ENCODE data around the gene HTR1E. TPM values are rescaled to one million over a fixed set of nuclear protein-coding genes. Genes with fewer than 3 reads are reported as not detected.
"Not testable (repeated sequence)": the region's sequence is repeated elsewhere in the genome, so short reads cannot be mapped to it uniquely, and the experiment has no call there.

HTR1E gene
- total and polyA plus RNA-seq, 2 of the 8 experiments (the other 6 are each of a cell fraction or from before 2014, with no cell fraction given): 0.09 TPM; not detected in 1

DNA sequence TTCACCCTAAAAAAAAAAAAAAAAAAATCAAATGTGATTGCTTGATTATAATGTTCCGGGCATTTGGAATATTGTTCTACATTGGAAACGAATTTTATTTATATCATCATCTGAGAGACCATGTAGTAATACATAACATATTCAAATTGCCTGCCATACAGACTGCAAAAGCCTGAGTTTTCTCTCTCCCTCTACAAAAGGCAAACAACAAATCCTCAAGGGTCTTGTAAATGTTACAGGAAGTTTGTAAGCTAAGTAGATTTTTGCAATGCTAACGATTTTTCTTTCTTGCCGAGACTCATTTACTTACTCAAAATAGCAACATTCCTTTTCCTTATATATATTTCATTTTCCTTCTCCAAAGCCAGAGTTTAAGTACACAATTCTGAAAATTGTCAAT is 49.0 kb upstream of the HTR1E start (continued):
- TF ChIP-seq KDM1A (IDR thresholded peaks at IDR 0.05; ENCODE audit: borderline replicate concordance, low read length) (no peak), KDM4A (IDR thresholded peaks at IDR 0.05; ENCODE audit: low read depth, low read length, severe bottlenecking) (no peak), RBBP5 (IDR thresholded peaks at IDR 0.05; ENCODE audit: borderline replicate concordance, low read depth, low read length) (no peak), POLR2A (IDR thresholded peaks at IDR 0.05; ENCODE audit: control extremely low read depth in 1 of 2, low read depth in 2 of 2, low read length in 2 of 2) (no peak), SIX5 (IDR thresholded peaks at IDR 0.05; ENCODE audit: low read depth, low read length) (no peak)
- TF ChIP-seq, protein P1, sequence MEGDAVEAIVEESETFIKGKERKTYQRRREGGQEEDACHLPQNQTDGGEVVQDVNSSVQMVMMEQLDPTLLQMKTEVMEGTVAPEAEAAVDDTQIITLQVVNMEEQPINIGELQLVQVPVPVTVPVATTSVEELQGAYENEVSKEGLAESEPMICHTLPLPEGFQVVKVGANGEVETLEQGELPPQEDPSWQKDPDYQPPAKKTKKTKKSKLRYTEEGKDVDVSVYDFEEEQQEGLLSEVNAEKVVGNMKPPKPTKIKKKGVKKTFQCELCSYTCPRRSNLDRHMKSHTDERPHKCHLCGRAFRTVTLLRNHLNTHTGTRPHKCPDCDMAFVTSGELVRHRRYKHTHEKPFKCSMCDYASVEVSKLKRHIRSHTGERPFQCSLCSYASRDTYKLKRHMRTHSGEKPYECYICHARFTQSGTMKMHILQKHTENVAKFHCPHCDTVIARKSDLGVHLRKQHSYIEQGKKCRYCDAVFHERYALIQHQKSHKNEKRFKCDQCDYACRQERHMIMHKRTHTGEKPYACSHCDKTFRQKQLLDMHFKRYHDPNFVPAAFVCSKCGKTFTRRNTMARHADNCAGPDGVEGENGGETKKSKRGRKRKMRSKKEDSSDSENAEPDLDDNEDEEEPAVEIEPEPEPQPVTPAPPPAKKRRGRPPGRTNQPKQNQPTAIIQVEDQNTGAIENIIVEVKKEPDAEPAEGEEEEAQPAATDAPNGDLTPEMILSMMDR (IDR thresholded peaks at IDR 0.05; ENCODE audit: control extremely low read depth in 1 of 3, insufficient read depth in 1 of 3, low read depth in 1 of 3, low read length in 3 of 3): no peak

DNA sequence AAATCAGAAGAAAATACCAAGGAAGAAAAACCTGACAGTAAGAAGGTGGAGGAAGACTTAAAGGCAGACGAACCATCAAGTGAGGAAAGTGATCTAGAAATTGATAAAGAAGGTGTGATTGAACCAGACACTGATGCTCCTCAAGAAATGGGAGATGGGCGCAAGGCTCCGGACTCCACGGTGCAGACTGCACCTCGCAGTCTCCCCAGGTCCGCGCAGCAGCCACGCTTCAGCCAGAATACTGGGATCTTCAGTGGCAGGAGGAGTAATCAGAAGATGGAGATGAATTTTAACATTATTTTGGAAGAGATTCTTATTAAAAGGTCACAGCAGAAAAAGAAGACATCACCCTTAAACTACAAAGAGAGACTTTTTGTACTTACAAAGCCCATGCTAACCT is 40.1 kb upstream of the HTR1E start:
- H3K23me2 ChIP-seq (ENCODE audit: low read depth, low read length): not testable (repeated sequence)

More for the DNA sequence above, 40.1 kb upstream of the HTR1E start:
- H3K4me2 ChIP-seq (ENCODE audit: insufficient read depth in 1 of 2, low read depth in 2 of 2, low read length in 2 of 2); H3K79me2 ChIP-seq (ENCODE audit: control insufficient read depth in 1 of 2, insufficient read depth in 2 of 2, low read length in 2 of 2); H4K8ac ChIP-seq (ENCODE audit: extremely low read depth, insufficient read depth, low read length); H2BK15ac ChIP-seq (ENCODE audit: low read length); H3K9ac ChIP-seq (replicated peaks in 1 of 4; ENCODE audit: extremely low read depth in 1 of 4, low read depth in 3 of 4, low read length in 3 of 4); H4K5ac ChIP-seq (ENCODE audit: insufficient read length, low read depth, low read length); H2AK5ac ChIP-seq (ENCODE audit: low read depth, low read length); H2AFZ ChIP-seq (ENCODE audit: low read length); H2BK12ac ChIP-seq (ENCODE audit: low read depth, low read length); H3K4me1 ChIP-seq (replicated peaks in 1 of 4; ENCODE audit: control insufficient read depth in 3 of 4, insufficient read depth in 4 of 4, low read length in 3 of 4); H3K9me3 ChIP-seq (ENCODE audit: insufficient read depth in 2 of 2, low read depth in 1 of 2, low read length in 1 of 2); H4K91ac ChIP-seq (replicated peaks; ENCODE audit: insufficient read length, low read length); H3K4me3 ChIP-seq (ENCODE audit: extremely low read depth in 1 of 4, insufficient read depth in 2 of 4, low read depth in 3 of 4, low read length in 4 of 4); H3K27ac ChIP-seq (ENCODE audit: low read depth, low read length); H3K56ac ChIP-seq (replicated peaks; ENCODE audit: insufficient read length, low read depth, low read length); H2BK120ac ChIP-seq (replicated peaks; ENCODE audit: low read depth, low read length); POLR2A ChIA-PET (ENCODE audit: partially characterized antibody); H4K20me1 ChIP-seq (replicated peaks in 1 of 2; ENCODE audit: control insufficient read depth in 1 of 2, insufficient read depth in 2 of 2, low read length in 2 of 2); CTCF ChIA-PET (ENCODE audit: partially characterized antibody); FAIRE-seq; H3K14ac ChIP-seq (ENCODE audit: insufficient read length); H2BK20ac ChIP-seq (ENCODE audit: low read length); H3K18ac ChIP-seq (ENCODE audit: extremely low read depth, low read length); H2BK5ac ChIP-seq (ENCODE audit: low read depth, low read length); H3K23ac ChIP-seq (ENCODE audit: insufficient read length); H3K4ac ChIP-seq (replicated peaks; ENCODE audit: insufficient read length, low read depth, low read length); H3K36me3 ChIP-seq (ENCODE audit: control insufficient read depth in 2 of 4, insufficient read depth in 4 of 4, low read length in 3 of 4); H3K79me1 ChIP-seq (ENCODE audit: low read depth, low read length); DNase-seq (ENCODE audit: low read depth in 1 of 2, low spot score in 2 of 2); H3K27me3 ChIP-seq (replicated peaks in 1 of 4; ENCODE audit: control insufficient read depth in 3 of 4, extremely low read depth in 1 of 4, insufficient read depth in 3 of 4, low read length in 3 of 4): not testable (repeated sequence)
- whole genome bisulfite sequencing, 2 experiments (ENCODE audit: extremely low coverage in 1 of 2, insufficient coverage in 1 of 2, insufficient read length in 1 of 2, insufficient replicate concordance in 2 of 2, low coverage in 1 of 2, low lambda C conversion rate in 2 of 2, missing lambda C conversion rate in 1 of 2): 95% methylated on average over 8 of the region's 8 CpGs; no CpG with 5 or more reads in 1 of the 2 experiments
